ENCODE measurements around the gene ERCC2. TPM values are rescaled to one million over a fixed set of nuclear protein-coding genes. Genes with fewer than 3 reads are reported as not detected.
"Not testable (repeated sequence)": the region's sequence is repeated elsewhere in the genome, so short reads cannot be mapped to it uniquely, and the experiment has no call there.

Gene ERCC2
- total RNA-seq, 1 donor, result 22.3 TPM

GRCh38 chr19:45315304-45315703 lies 55.1 kb downstream of the ERCC2 start:
- TF ChIP-seq, protein P1, sequence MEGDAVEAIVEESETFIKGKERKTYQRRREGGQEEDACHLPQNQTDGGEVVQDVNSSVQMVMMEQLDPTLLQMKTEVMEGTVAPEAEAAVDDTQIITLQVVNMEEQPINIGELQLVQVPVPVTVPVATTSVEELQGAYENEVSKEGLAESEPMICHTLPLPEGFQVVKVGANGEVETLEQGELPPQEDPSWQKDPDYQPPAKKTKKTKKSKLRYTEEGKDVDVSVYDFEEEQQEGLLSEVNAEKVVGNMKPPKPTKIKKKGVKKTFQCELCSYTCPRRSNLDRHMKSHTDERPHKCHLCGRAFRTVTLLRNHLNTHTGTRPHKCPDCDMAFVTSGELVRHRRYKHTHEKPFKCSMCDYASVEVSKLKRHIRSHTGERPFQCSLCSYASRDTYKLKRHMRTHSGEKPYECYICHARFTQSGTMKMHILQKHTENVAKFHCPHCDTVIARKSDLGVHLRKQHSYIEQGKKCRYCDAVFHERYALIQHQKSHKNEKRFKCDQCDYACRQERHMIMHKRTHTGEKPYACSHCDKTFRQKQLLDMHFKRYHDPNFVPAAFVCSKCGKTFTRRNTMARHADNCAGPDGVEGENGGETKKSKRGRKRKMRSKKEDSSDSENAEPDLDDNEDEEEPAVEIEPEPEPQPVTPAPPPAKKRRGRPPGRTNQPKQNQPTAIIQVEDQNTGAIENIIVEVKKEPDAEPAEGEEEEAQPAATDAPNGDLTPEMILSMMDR (IDR thresholded peaks at IDR 0.05; ENCODE audit: insufficient read depth, low read length), result no peak
- no peak for DNase-seq (ENCODE audit: low read depth)
- no peak overlapping the region for H3K4me3 ChIP-seq (ENCODE audit: low read depth, low read length)

DNA sequence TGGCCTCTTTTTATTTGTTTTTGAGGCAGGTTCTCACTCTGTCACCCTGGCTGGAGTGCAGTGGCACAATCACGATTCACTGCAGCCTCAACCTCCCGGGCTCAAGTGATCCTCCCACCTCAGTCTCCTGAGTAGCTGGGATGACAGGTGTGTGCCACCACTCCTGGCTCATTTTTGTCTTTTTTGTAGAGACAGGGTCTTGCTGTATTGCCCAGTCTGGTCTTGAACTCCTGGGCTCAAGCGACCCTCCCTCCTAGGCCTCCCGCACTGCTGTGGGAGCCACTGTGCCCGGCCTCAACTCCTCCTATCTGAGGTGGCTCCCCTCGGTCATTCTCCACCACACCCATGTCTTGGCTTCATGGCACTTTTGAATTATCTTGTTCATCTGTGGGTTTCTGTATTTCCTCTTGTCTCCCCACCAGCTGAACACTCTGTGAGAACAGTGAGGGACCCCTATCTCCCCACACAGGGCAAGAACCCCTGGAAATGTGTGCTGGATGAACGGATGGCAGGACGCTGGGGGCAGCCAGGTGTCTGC lies 55.6 kb downstream of the ERCC2 start:
- TF ChIP-seq, protein P1 (IDR thresholded peaks at IDR 0.05; ENCODE audit: insufficient read depth, low read length), result no peak
- no peak for DNase-seq (ENCODE audit: low read depth)
- H3K4me3 ChIP-seq (ENCODE audit: low read depth, low read length), result no peak overlapping the region

DNA sequence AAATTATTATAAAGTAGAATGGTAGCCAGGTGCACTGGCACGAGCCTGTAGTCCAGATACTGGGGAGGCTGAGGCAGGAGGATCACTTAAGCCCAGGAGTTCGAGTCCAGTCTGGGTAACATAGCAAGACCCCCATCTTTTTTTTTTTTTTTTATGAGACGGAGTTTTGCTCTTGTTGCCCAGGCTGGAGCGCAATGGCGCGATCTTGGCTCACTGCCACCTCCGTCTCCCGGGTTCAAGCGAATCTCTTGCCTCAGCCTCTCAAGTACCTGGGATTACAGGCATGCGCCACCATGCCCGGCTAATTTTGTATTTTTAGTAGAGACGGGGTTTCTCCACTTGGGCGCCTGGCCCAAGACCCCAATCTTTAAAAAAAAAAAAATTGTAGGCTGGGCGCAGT lies 58.1 kb downstream of the ERCC2 start:
- not testable (repeated sequence) for H3K4me3 ChIP-seq (ENCODE audit: low read depth, low read length); DNase-seq (ENCODE audit: low read depth)

DNA sequence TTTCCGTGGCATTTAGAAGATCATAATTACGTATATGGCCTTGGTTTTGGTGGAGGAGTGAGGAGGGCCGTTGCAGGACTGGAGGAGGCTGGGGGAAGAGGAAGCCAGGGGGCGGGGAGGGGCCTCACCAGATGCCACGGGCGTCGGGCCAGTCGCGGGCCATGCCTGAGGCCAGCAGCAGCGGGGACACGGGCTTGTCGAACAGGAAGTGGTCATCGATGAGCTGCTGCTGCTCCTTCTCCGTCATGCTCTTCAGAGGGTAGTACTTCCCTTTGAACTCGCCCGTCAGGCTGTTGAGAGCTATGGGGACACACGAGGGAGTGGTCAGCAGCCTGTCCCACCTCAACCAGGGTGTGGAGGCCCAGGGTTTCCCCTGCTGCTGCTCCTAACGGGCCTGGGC lies 58.8 kb downstream of the ERCC2 start:
- DNase-seq (ENCODE audit: low read depth), result no peak
- TF ChIP-seq, protein P1 (IDR thresholded peaks at IDR 0.05; ENCODE audit: insufficient read depth, low read length), result no peak
- H3K4me3 ChIP-seq (ENCODE audit: low read depth, low read length), result no peak overlapping the region

DNA sequence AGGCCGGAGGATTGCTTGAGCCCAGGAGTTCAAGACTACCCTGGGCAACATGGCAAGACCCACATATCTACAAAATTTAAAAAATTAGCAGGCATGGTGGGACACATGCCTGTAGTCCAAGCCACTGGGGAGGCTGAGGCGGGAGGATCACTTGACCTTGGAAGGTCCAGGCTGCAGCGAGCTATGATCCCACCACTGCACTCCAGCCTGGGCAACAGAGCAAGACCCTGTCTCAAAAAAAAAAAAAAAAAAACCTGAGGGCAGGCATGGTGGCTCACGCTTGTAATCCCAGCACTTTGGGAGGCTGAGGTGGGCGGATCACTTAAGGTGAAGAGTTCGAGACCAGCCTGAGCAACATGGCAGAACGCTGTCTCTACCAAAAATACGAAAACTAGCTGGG lies 61.1 kb downstream of the ERCC2 start:
- H3K4me3 ChIP-seq (ENCODE audit: low read depth, low read length); DNase-seq (ENCODE audit: low read depth): not testable (repeated sequence)

GRCh38 chr19:45307361-45307760 lies 63.0 kb downstream of the ERCC2 start:
- TF ChIP-seq, protein P1 (IDR thresholded peaks at IDR 0.05; ENCODE audit: insufficient read depth, low read length), result no peak
- no peak for DNase-seq (ENCODE audit: low read depth)
- no peak overlapping the region for H3K4me3 ChIP-seq (ENCODE audit: low read depth, low read length)

DNA sequence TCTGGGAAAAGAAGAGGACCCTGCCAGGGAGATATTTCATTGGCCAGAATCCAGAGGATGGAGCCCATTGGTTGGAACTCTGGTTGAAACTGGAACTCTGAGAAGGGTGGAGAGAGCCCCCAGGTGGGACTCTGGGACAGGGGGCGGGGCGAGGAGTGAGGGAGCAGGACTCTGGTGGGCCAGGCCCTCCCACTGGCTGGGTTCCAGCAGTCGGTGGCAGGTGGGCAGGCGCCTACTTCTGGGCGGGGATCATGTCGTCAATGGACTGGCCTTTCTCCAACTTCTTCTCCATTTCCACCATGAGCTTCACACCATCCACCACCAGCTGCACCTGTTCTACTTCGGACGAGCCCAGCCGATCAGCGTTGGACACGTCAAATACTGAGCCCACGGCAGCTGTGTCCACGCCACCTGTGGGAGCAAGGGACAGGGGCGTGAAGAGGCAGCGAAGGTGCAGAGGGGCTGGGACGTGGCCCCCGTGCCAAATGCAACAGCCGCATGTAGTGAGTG lies 63.8 kb downstream of the ERCC2 start:
- TF ChIP-seq, protein P1 (IDR thresholded peaks at IDR 0.05; ENCODE audit: insufficient read depth, low read length), result no peak
- no peak overlapping the region for H3K4me3 ChIP-seq (ENCODE audit: low read depth, low read length)
- no peak for DNase-seq (ENCODE audit: low read depth)

DNA sequence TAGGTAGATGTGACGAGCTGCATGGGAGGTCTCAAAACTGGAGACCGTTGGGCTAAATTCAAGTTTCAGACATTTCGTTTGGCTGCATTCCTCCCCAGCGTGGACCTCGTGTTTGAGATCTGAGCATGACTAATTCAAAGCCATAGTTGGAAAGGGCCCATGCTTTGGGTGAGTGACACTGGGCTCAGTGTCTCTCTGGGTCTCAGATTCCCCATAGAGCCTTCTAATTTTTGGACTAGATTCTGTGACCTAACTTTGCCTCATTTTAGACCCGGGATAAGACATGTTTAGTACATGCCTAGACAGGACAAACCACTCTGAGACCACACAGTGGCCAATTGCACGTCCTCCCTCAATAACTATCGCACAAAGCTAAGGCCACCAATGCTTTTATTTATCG lies 64.3 kb downstream of the ERCC2 start:
- TF ChIP-seq, protein P1 (IDR thresholded peaks at IDR 0.05; ENCODE audit: insufficient read depth, low read length), result no peak
- DNase-seq (ENCODE audit: low read depth), result peak; percentile 38
- no peak overlapping the region for H3K4me3 ChIP-seq (ENCODE audit: low read depth, low read length)
